Transverse colon (tissue), 4 donors: Measurements from ENCODE around the gene ARRB1. TPM values are rescaled to one million over a fixed set of nuclear protein-coding genes. Genes with fewer than 3 reads are reported as not detected.

Source experiments
- DNase-seq: peaks from one replicate; pipeline ENCODE4 v3.0.0-alpha.2; 2019
- H3K27ac ChIP-seq, 4 donors: fragments of 200-600 bp; sonication (generic); 2 replicates each; pipeline ENCODE4 v1.5.1; 2016 to 2018; ENCODE audit warnings: inconsistent platforms in 4 of 4
- H3K27me3 ChIP-seq: fragments of 200-600 bp; sonication (generic); 2 replicates; pipeline ENCODE4 v1.5.1; 2017; ENCODE audit warnings: inconsistent platforms
- H3K36me3 ChIP-seq, 4 donors: fragments of 200-600 bp; sonication (generic); 2 replicates each; pipeline ENCODE4 v1.5.1; 2017 to 2019; ENCODE audit warnings: inconsistent platforms in 4 of 4
- H3K4me1 ChIP-seq, 4 donors: fragments of 200-600 bp; sonication (generic); 2 replicates each; pipeline ENCODE4 v1.5.1; 2017 to 2020; ENCODE audit warnings: inconsistent platforms in 4 of 4
- H3K4me3 ChIP-seq, 4 donors: fragments of 200-600 bp; sonication (generic); 1 replicate in 1 of 4; 2 replicates in 3 of 4; pipeline versions ENCODE4 v1.5.1 to v1.6.1; 2017 to 2019; ENCODE audit warnings: inconsistent platforms in 4 of 4
- H3K9me3 ChIP-seq, 2 donors: fragments of 200-600 bp; sonication (generic); 2 replicates each; pipeline ENCODE4 v1.5.1; 2017 to 2019; ENCODE audit warnings: inconsistent platforms in 2 of 2
- EP300 ChIP-seq: sonication (generic); formaldehyde crosslinking; IDR thresholded peaks from one replicate; pipeline ENCODE4 v1.6.1; 2017; ENCODE audit warnings: antibody characterized with exemption, low read depth
- POLR2A ChIP-seq: fragments of 450-650 bp; IDR thresholded peaks from one replicate; pipeline ENCODE4 v1.6.1; 2016; ENCODE audit warnings: antibody characterized with exemption, mild to moderate bottlenecking, moderate library complexity
- POLR2AphosphoS5 ChIP-seq, 3 donors: sonication (generic); formaldehyde crosslinking; IDR thresholded peaks; one replicate each; pipeline ENCODE4 v1.6.1; 2016; ENCODE audit warnings: antibody characterized with exemption in 3 of 3
- WGBS, 2 donors: methylation state at CpG; one replicate each; pipeline ENCODE4 v1.1.5; 2018; ENCODE audit warnings: low coverage in 1 of 2; 5-methylcytosine and 5-hydroxymethylcytosine counted together
- in situ Hi-C, 4 donors: fragments of 200-750 bp; cut with MboI; loops; one replicate each; pipeline versions ENCODE4 v1.15.0 to v1.15.1; 2017; ENCODE audit warnings: low sequenced_read_pairs in 3 of 4, low pct_ligation_motif_present in 1 of 4, low pct_unique_long_range_greater_than_20kb in 1 of 4
- intact Hi-C: fragments of 100-400 bp; cut with DNase I; formaldehyde crosslinking; loops from one replicate; pipeline ENCODE4 v1.15.1; 2023; ENCODE audit warnings: low total_unique reads
- total RNA-seq, 4 donors: library from RNA; depleted of rRNA; stranded (reverse); fragments of >200 nt; gene quantifications; one replicate each; pipeline ENCODE4 v1.1.0, GENCODE V29; 2016
- TF ChIP-seq, protein P1 (sequence below), 5 experiments: fragments of 200-600 bp in 3 of 5; fragments of 450-650 bp in 2 of 5; sonication (generic) in 3 of 5; IDR thresholded peaks; 1 replicate in 2 of 5; 2 replicates in 3 of 5; pipeline ENCODE4 v1.5.1; 2016 to 2017; ENCODE audit warnings: antibody characterized with exemption in 5 of 5, inconsistent platforms in 3 of 5, mild to moderate bottlenecking in 2 of 5, moderate library complexity in 1 of 5

ARRB1 gene
- total RNA-seq, 4 donors from 2014 or later = 55.7 to 88.2 (median 78.0) TPM

GRCh38 chr11:75261902-75262361 is 89.5 kb downstream of the ARRB1 start:
- Histone ChIP-seq H3K4me1 (peaks cover 0 to 11% (median 0%) of the 10 kb centered on the region in 4 donors), H3K27ac (no peak overlapping the region), H3K9me3 (no peaks in the 10 kb centered on the region), H3K4me3 (no peak overlapping the region), H3K36me3 (no peaks in the 10 kb centered on the region), H3K27me3 (peaks cover 6% of the 10 kb centered on the region)
- TF ChIP-seq, protein P1, sequence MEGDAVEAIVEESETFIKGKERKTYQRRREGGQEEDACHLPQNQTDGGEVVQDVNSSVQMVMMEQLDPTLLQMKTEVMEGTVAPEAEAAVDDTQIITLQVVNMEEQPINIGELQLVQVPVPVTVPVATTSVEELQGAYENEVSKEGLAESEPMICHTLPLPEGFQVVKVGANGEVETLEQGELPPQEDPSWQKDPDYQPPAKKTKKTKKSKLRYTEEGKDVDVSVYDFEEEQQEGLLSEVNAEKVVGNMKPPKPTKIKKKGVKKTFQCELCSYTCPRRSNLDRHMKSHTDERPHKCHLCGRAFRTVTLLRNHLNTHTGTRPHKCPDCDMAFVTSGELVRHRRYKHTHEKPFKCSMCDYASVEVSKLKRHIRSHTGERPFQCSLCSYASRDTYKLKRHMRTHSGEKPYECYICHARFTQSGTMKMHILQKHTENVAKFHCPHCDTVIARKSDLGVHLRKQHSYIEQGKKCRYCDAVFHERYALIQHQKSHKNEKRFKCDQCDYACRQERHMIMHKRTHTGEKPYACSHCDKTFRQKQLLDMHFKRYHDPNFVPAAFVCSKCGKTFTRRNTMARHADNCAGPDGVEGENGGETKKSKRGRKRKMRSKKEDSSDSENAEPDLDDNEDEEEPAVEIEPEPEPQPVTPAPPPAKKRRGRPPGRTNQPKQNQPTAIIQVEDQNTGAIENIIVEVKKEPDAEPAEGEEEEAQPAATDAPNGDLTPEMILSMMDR (IDR thresholded peaks at IDR 0.05) = no peak
- TF ChIP-seq EP300 (no peak), POLR2AphosphoS5 (IDR thresholded peaks at IDR 0.05) (peak in 1 of 3 donors; percentile 2), POLR2A (peak; percentile 1)
- 88 to 100% methylated on average over 1 to 6 of the region's 6 CpGs for WGBS, 2 donors
- intact Hi-C loops (no loop called here), in situ Hi-C loops (no loop called here)
- DNase-seq = peak; percentile 5

- Histone ChIP-seq H3K36me3 (no peaks in the 10 kb centered on the region), H3K27ac (no peak overlapping the region), H3K4me3 (no peak overlapping the region), H3K9me3 (no peaks in the 10 kb centered on the region), H3K4me1 (peaks cover 0 to 11% (median 0%) of the 10 kb centered on the region in 4 donors), H3K27me3 (peaks cover 6% of the 10 kb centered on the region)
- intact Hi-C loops = no loop called here
- peak; percentile 7 for DNase-seq
- 45% methylated on average over 10 of the region's 10 CpGs; no CpG with 5 or more reads in 1 of the 2 donors for WGBS, 2 donors
- no peak for TF ChIP-seq EP300
- TF ChIP-seq, protein P1 (IDR thresholded peaks at IDR 0.05) = no peak
- in situ Hi-C loops = no loop called here
Measured at GRCh38 chr11:75260396-75261170, 90.9 kb downstream of the ARRB1 start.

DNA sequence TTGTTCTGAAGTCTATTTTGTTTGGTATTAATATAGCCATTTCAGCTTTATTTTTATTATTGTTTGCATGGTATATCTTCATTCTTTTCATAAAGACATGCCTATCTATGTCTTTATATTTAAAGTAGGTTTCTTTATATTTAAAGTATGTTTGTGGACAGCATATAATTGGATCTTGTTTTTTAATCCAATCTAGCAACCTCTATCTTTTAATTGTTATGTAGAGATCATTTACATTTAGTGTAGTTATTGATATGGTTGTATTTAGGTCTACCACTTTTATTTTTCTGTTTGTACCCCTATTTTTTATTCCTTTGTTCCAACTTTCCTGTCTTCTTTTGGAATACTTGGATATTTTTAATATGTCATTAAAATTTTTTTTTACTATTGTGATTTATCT is 97.1 kb downstream of the ARRB1 start:
- Histone ChIP-seq H3K9me3 (peaks cover 0 to 6% of the 10 kb centered on the region in 2 donors), H3K27ac (no peak overlapping the region), H3K4me1 (no peaks in the 10 kb centered on the region), H3K36me3 (no peaks in the 10 kb centered on the region), H3K27me3 (peaks cover 23% of the 10 kb centered on the region), H3K4me3 (no peak overlapping the region)
- no peak for DNase-seq
- TF ChIP-seq, protein P1 (IDR thresholded peaks at IDR 0.05) = no peak
- TF ChIP-seq EP300 = no peak
- TF ChIP-seq POLR2AphosphoS5 (IDR thresholded peaks at IDR 0.05) = no peak
- no peak for TF ChIP-seq POLR2A
- intact Hi-C loops = no loop called here
- in situ Hi-C loops = no loop called here

- intact Hi-C loops = loop anchor here (5.0 kb wide), 3 partner anchors 107 to 317 kb away; no protein-coding TSS in a partner anchor
Measured at GRCh38 chr11:75249704-75250103, 101.8 kb downstream of the ARRB1 start.

More at GRCh38 chr11:75249704-75250103, 101.8 kb downstream of the ARRB1 start:
- H3K27me3 ChIP-seq = peaks cover 9% of the 10 kb centered on the region
- in situ Hi-C loops = loop anchor here (5.0 to 25.0 kb wide), 5 partner anchors 105 to 312 kb away; partner anchors contain the start of genes SPCS2 (in 3 of the 4) and XRRA1 (in 3 of the 4)
- H3K27ac ChIP-seq = no peak overlapping the region
- H3K36me3 ChIP-seq = no peaks in the 10 kb centered on the region
- peaks cover 0 to 4% (median 0%) of the 10 kb centered on the region in 4 donors for H3K4me1 ChIP-seq
- peaks cover 0 to 6% of the 10 kb centered on the region in 2 donors for H3K9me3 ChIP-seq
- H3K4me3 ChIP-seq = no peak overlapping the region
- WGBS, 2 donors = 48 to 51% methylated on average over 2 to 3 of the region's 3 CpGs
- TF ChIP-seq POLR2A = no peak
- TF ChIP-seq, protein P1 (IDR thresholded peaks at IDR 0.05) = no peak
- TF ChIP-seq POLR2AphosphoS5 (IDR thresholded peaks at IDR 0.05) = no peak
- no peak for TF ChIP-seq EP300
- DNase-seq = no peak
